Measurements from ENCODE around the gene NPPB. TPM values are rescaled to one million over a fixed set of nuclear protein-coding genes. Genes with fewer than 3 reads are reported as not detected.

The NPPB gene
- total RNA-seq, 1 experiment from 2014 or later, result 43.4 TPM

- Histone ChIP-seq H3K27me3 (replicated peaks; ENCODE audit: control insufficient read depth, insufficient read depth, low read length) (no peaks in the 10 kb centered on the region), H3K9me3 (no peaks in the 10 kb centered on the region), H3K36me3 (ENCODE audit: control insufficient read depth, insufficient read depth, low read length) (no peaks in the 10 kb centered on the region), H3K4me1 (peaks cover 17% of the 10 kb centered on the region), H3K4me3 (ENCODE audit: low read depth, low read length) (no peak overlapping the region)
- H3K36me3 Mint-ChIP-seq (ENCODE audit: insufficient read depth, unreplicated experiment), result peaks cover 20% of the 10 kb centered on the region
- CTCF ChIA-PET, result interaction anchor here (1.3 kb wide), 1 partner anchor 16 kb away, joined by 3 read pairs; no protein-coding TSS in a partner anchor
- H3K4me1 Mint-ChIP-seq (ENCODE audit: low read depth, unreplicated experiment), result peaks cover 7% of the 10 kb centered on the region
- no peak for DNase-seq
- no peak overlapping the region for H3K27ac Mint-ChIP-seq (ENCODE audit: unreplicated experiment)
- no TSS peak for BruUV-seq (replicated peaks)
- H3K9me3 Mint-ChIP-seq (ENCODE audit: unreplicated experiment), result peaks cover under 1% of the 10 kb centered on the region
- no peak overlapping the region for H3K4me3 Mint-ChIP-seq (ENCODE audit: unreplicated experiment)
- no peaks in the 10 kb centered on the region for H3K27me3 Mint-ChIP-seq (ENCODE audit: insufficient read depth, unreplicated experiment)
- TF ChIP-seq, protein P1, sequence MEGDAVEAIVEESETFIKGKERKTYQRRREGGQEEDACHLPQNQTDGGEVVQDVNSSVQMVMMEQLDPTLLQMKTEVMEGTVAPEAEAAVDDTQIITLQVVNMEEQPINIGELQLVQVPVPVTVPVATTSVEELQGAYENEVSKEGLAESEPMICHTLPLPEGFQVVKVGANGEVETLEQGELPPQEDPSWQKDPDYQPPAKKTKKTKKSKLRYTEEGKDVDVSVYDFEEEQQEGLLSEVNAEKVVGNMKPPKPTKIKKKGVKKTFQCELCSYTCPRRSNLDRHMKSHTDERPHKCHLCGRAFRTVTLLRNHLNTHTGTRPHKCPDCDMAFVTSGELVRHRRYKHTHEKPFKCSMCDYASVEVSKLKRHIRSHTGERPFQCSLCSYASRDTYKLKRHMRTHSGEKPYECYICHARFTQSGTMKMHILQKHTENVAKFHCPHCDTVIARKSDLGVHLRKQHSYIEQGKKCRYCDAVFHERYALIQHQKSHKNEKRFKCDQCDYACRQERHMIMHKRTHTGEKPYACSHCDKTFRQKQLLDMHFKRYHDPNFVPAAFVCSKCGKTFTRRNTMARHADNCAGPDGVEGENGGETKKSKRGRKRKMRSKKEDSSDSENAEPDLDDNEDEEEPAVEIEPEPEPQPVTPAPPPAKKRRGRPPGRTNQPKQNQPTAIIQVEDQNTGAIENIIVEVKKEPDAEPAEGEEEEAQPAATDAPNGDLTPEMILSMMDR (IDR thresholded peaks at IDR 0.05; ENCODE audit: insufficient read depth in 1 of 2, low read depth in 1 of 2, low read length in 1 of 2, severe bottlenecking in 1 of 2, unreplicated experiment in 1 of 2), result no peak
- intact Hi-C loops (cut with micrococcal nuclease; ENCODE audit: unreplicated experiment), result no loop called here
- POLR2A ChIA-PET, result no interaction called here
These were observed 4.2 kb downstream of the NPPB start for GRCh38 chr1:11854519-11854918.

DNA sequence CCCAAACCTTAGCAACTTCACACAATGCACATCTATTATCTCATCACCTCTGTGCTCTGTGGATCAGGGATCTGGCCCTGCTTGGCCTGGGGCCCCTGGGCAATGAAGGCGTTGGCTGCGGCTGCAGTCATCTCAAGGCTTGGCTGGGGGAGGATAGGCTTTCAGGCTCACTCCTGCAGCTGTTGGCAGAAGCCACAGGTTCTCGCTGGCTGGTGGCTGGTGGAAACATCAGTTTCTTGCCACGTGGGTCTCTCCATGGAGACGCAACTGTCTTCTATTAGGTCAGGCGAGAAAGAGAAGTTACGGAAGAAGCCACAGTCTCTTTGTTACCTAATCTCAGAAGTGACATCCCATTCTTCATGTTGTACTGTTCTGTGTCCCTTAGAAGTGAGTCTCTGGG, 7.6 kb downstream of the NPPB start:
- no TSS peak for BruUV-seq (replicated peaks)
- Mint-ChIP-seq H3K4me3 (ENCODE audit: unreplicated experiment) (no peak overlapping the region), H3K9me3 (ENCODE audit: unreplicated experiment) (no peaks in the 10 kb centered on the region), H3K27ac (ENCODE audit: unreplicated experiment) (no peak overlapping the region), H3K4me1 (ENCODE audit: low read depth, unreplicated experiment) (peaks cover 9% of the 10 kb centered on the region), H3K36me3 (ENCODE audit: insufficient read depth, unreplicated experiment) (peaks cover 16% of the 10 kb centered on the region), H3K27me3 (ENCODE audit: insufficient read depth, unreplicated experiment) (no peaks in the 10 kb centered on the region)
- peaks cover 15% of the 10 kb centered on the region for H3K4me1 ChIP-seq
- H3K4me3 ChIP-seq (ENCODE audit: low read depth, low read length), result no peak overlapping the region
- H3K36me3 ChIP-seq (ENCODE audit: control insufficient read depth, insufficient read depth, low read length), result no peaks in the 10 kb centered on the region
- TF ChIP-seq, protein P1 (IDR thresholded peaks at IDR 0.05; ENCODE audit: insufficient read depth in 1 of 2, low read depth in 1 of 2, low read length in 1 of 2, severe bottlenecking in 1 of 2, unreplicated experiment in 1 of 2), result no peak
- no peak for DNase-seq
- ChIA-PET CTCF (no interaction called here), POLR2A (no interaction called here)
- H3K27me3 ChIP-seq (replicated peaks; ENCODE audit: control insufficient read depth, insufficient read depth, low read length), result no peaks in the 10 kb centered on the region
- intact Hi-C loops (cut with micrococcal nuclease; ENCODE audit: unreplicated experiment), result no loop called here
- H3K9me3 ChIP-seq, result no peaks in the 10 kb centered on the region

DNA sequence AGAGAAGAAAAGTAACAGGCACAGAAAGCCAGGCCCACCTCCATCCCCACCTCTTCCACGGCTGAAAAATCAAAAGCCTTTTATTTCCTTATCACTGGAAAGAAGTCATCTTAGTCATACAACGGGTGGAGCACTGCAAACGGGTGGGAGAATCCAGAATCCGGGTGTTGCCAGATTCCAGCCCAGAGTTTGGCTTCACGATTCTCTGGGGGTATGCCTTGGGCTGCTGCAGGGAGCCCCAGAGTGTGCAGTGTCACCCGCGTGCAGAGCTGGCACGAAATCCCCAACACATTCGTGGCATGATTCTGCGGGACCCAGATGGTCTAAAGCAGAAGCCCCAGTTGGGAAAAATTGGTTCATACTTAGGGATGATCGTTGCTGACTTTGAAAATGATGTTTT, 8.6 kb downstream of the NPPB start:
- H3K4me1 Mint-ChIP-seq (ENCODE audit: low read depth, unreplicated experiment), result peaks cover 9% of the 10 kb centered on the region
- H3K4me3 ChIP-seq (ENCODE audit: low read depth, low read length), result no peak overlapping the region
- H3K27me3 ChIP-seq (replicated peaks; ENCODE audit: control insufficient read depth, insufficient read depth, low read length), result no peaks in the 10 kb centered on the region
- peaks cover 22% of the 10 kb centered on the region for H3K36me3 Mint-ChIP-seq (ENCODE audit: insufficient read depth, unreplicated experiment)
- no peaks in the 10 kb centered on the region for H3K27me3 Mint-ChIP-seq (ENCODE audit: insufficient read depth, unreplicated experiment)
- H3K36me3 ChIP-seq (ENCODE audit: control insufficient read depth, insufficient read depth, low read length), result 0 out of 2 replicates have a peak, but pooled peaks cover 2% of the 10 kb centered on the region
- TF ChIP-seq, protein P1 (IDR thresholded peaks at IDR 0.05; ENCODE audit: insufficient read depth in 1 of 2, low read depth in 1 of 2, low read length in 1 of 2, severe bottlenecking in 1 of 2, unreplicated experiment in 1 of 2), result no peak
- CTCF ChIA-PET, result no interaction called here
- no TSS peak for BruUV-seq (replicated peaks)
- intact Hi-C loops (cut with micrococcal nuclease; ENCODE audit: unreplicated experiment), result no loop called here
- no peak overlapping the region for H3K4me3 Mint-ChIP-seq (ENCODE audit: unreplicated experiment)
- H3K9me3 Mint-ChIP-seq (ENCODE audit: unreplicated experiment), result no peaks in the 10 kb centered on the region
- POLR2A ChIA-PET, result no interaction called here
- H3K4me1 ChIP-seq, result peaks cover 14% of the 10 kb centered on the region
- H3K27ac Mint-ChIP-seq (ENCODE audit: unreplicated experiment), result no peak overlapping the region
- no peak for DNase-seq
- no peaks in the 10 kb centered on the region for H3K9me3 ChIP-seq

Data from Caco-2 (cell line).